C4-2B (cell line): ENCODE data around the gene ANO2.
"Not testable (repeated sequence)": the region's sequence is repeated elsewhere in the genome, so short reads cannot be mapped to it uniquely, and the experiment has no call there.

Experiments used
- H3K27ac ChIP-seq: fragments of 450-650 bp; 2 replicates; pipeline ENCODE4 v1.5.1; 2017
- ZFX ChIP-seq: fragments of 450-650 bp; IDR thresholded peaks from 2 replicates; pipeline ENCODE4 v1.6.1; 2017
- TF ChIP-seq, protein P1 (sequence below): fragments of 450-650 bp; conservative IDR thresholded peaks from 2 replicates; pipeline ENCODE4 v1.5.1; 2017; ENCODE audit warnings: mild to moderate bottlenecking

The ANO2 gene

DNA sequence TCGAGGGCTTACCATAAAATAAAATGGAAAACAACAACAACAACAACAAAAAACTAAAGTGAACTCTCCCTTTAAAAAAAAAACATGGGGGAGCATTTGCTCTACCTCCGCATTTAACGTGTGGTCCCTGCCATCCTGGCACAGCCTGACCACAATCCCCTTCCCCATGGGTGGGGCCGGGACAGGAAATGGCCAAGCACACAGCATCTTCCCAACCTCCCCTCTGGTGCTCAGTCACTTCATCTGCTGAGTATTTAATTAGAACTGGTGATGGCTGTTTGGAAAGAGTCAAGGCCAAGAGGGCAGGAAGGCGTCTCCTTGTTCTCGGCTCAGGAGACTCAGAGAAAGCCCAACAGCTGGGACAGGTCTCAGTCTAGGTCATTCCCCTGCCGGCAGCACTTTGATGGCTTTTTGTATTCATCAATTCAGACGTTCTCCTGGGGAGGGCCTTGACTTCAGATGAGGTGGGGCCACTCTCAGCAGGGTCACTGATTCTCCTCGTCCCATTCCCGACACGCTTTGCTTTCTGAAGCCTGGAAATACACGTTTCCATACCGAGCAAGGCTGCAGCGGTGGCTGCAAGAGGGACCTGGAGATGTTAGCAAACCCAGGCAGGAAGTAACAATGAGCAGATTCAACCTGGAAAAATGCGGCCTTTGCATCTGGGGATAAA, 44.4 kb downstream of the ANO2 start:
- TF ChIP-seq ZFX, result no peak
- TF ChIP-seq, protein P1, sequence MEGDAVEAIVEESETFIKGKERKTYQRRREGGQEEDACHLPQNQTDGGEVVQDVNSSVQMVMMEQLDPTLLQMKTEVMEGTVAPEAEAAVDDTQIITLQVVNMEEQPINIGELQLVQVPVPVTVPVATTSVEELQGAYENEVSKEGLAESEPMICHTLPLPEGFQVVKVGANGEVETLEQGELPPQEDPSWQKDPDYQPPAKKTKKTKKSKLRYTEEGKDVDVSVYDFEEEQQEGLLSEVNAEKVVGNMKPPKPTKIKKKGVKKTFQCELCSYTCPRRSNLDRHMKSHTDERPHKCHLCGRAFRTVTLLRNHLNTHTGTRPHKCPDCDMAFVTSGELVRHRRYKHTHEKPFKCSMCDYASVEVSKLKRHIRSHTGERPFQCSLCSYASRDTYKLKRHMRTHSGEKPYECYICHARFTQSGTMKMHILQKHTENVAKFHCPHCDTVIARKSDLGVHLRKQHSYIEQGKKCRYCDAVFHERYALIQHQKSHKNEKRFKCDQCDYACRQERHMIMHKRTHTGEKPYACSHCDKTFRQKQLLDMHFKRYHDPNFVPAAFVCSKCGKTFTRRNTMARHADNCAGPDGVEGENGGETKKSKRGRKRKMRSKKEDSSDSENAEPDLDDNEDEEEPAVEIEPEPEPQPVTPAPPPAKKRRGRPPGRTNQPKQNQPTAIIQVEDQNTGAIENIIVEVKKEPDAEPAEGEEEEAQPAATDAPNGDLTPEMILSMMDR, result no peak

DNA sequence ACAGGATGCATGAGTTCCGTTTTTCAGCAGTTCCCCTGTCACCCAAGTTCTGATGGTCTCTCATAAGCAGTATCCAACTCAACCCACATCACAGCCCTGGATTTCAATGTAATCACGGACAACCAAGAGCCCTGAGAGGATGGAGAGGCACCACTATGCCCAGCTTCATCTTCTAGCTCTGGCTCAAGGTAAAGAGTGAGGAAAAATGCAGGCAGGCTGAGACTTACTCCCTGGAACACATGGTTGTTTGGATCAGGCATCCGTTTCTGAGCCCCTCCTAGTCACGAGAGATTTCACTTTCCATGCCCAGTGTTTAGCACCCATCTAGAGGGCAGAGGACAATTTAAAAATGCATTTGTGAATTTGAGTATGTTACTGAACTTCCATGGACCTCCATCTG, 45.0 kb downstream of the ANO2 start:
- no peak overlapping the region for H3K27ac ChIP-seq
- no peak for TF ChIP-seq ZFX

More for the DNA sequence above, 44.4 kb downstream of the ANO2 start:
- no peak overlapping the region for H3K27ac ChIP-seq

- no peak overlapping the region for H3K27ac ChIP-seq
- TF ChIP-seq ZFX, result no peak
- TF ChIP-seq, protein P1, result no peak
Observed at GRCh38 chr12:5899675-5900074, 45.4 kb downstream of the ANO2 start.

DNA sequence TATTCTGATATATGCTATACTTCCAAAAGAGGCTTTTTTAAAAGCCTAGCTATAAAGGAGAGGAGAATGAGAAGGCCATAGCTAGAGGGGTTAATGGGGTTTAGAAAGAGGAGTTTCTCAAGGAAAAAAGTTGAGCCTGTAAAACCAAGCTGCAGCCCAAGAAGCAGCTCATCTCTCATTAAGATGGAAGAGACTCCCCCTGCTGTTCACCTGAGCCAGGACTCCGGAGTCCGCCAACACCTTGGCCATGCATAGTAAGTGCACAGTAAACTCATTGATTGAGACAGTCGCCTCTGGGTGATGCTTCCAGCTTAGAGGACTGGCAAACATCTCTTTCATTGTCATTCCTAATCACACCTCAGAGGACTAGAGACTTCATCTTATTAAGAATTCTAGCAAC, 46.2 kb downstream of the ANO2 start:
- no peak overlapping the region for H3K27ac ChIP-seq
- TF ChIP-seq, protein P1, result peak; percentile 58
- TF ChIP-seq ZFX, result no peak

DNA sequence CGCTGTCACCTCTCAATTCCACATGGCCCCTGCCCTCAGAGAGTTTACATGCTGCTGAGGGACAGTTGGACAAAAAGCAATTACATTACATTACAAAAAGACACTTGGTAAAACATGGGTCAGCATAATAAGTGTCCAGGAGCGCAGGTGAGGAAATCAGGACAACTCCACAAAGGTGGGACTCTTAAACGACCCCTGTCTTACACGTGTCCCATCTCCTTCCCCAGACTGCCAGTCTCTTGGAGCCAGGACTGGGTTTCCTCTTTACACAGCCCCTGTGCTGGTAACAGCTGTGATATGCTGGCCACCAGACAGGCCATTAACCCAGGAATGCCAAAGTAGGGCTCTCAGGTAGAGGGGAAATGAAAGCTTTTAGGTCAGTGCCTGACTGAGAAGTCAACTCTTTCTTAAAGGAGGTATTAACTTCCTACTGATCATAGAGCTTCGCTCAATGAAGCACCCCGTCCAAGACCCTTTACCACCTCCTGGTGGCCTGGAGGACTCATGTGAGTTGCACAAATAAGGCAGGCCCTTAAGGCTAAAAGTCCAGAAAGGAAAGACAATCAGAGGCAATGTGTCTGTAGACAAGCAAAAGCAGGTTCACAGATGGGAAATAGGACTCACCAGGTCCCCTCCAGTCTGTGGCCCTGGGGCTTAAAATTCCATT, 55.5 kb downstream of the ANO2 start:
- H3K27ac ChIP-seq, result no peak overlapping the region
- TF ChIP-seq, protein P1, result peak; percentile 48
- no peak for TF ChIP-seq ZFX

- no peak overlapping the region for H3K27ac ChIP-seq
- TF ChIP-seq, protein P1, result no peak
- no peak for TF ChIP-seq ZFX
Observed at GRCh38 chr12:5888816-5889315, 56.2 kb downstream of the ANO2 start.

DNA sequence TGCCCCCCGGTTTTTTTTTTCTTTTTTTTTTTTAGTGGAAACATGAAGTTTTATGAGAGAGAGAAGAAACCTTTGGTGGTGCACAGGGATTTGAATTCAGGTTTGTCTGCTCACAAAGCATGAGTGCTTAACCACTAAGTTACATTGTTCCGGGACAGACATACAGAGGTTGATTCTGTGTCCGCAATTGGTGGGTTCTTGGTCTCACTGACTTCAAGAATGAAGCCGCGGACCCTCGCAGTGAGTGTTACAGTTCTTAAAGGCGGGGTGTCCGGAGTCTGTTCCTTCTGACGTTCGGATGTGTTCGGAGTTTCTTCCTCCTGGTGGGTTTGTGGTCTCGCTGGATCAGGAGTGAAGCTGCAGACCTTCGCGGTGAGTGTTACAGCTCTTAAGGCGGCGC, 57.2 kb downstream of the ANO2 start:
- not testable (repeated sequence) for H3K27ac ChIP-seq

- no peak overlapping the region for H3K27ac ChIP-seq
- no peak for TF ChIP-seq ZFX
- TF ChIP-seq, protein P1, result no peak
Observed at GRCh38 chr12:5884866-5885265, 60.2 kb downstream of the ANO2 start.
